Right lobe of liver (tissue), 4 donors: ENCODE measurements around the gene PNMA8C.

Source experiments
- CTCF ChIP-seq, 4 donors: fragments of 200-600 bp in 3 of 4; fragments of 450-650 bp in 1 of 4; IDR thresholded peaks; one replicate each; pipeline versions ENCODE4 v1.5.1 to v1.8.0; 2016 to 2022; ENCODE audit warnings: antibody characterized with exemption in 4 of 4, mild to moderate bottlenecking in 2 of 4
- POLR2A ChIP-seq: fragments of 450-650 bp; IDR thresholded peaks from one replicate; pipeline ENCODE4 v1.6.1; 2017; ENCODE audit warnings: antibody characterized with exemption, mild to moderate bottlenecking
- donor health status: DM: no; HTN: no; CAD: no.
- donor health status: DM: no; HTN: no; CAD: no.
- donor health status: DM: no; HTN: yes; CAD: no.

- TF ChIP-seq CTCF (IDR thresholded peaks at IDR 0.05) (no peak), POLR2A (no peak)
Measured at GRCh38 chr19:46469541-46470185, 40.9 kb upstream of the PNMA8C start.
